ENCODE data around the gene KPNA1.
"Not testable (repeated sequence)": the region's sequence is repeated elsewhere in the genome, so short reads cannot be mapped to it uniquely, and the experiment has no call there.

Gene KPNA1

GRCh38 chr3:122508135-122508914, 6.4 kb downstream of the KPNA1 start:
- Histone ChIP-seq H3K36me3 (ENCODE audit: low read depth) (peaks cover 34% of the 10 kb centered on the region), H3K4me3 (ENCODE audit: severe bottlenecking) (no peak overlapping the region), H3K27me3 (ENCODE audit: insufficient read depth, poor library complexity, severe bottlenecking) (no peaks in the 10 kb centered on the region), H3K4me1 (ENCODE audit: insufficient read depth, poor library complexity, severe bottlenecking) (peaks cover 20% of the 10 kb centered on the region), H3K9me3 (ENCODE audit: severe bottlenecking) (no peaks in the 10 kb centered on the region), H3K27ac (ENCODE audit: poor library complexity, severe bottlenecking) (no peak overlapping the region)
- no peak for DNase-seq (ENCODE audit: low spot score)
- no peak for ATAC-seq (ENCODE audit: low read depth)
- TF ChIP-seq CTCF (IDR thresholded peaks at IDR 0.05; ENCODE audit: poor library complexity, severe bottlenecking) = no peak

GRCh38 chr3:122506450-122506849, 8.3 kb downstream of the KPNA1 start:
- Histone ChIP-seq H3K36me3 (ENCODE audit: low read depth) (peaks cover 29% of the 10 kb centered on the region), H3K27ac (ENCODE audit: poor library complexity, severe bottlenecking) (no peak overlapping the region), H3K4me3 (ENCODE audit: severe bottlenecking) (no peak overlapping the region), H3K4me1 (ENCODE audit: insufficient read depth, poor library complexity, severe bottlenecking) (peaks cover 5% of the 10 kb centered on the region), H3K27me3 (ENCODE audit: insufficient read depth, poor library complexity, severe bottlenecking) (no peaks in the 10 kb centered on the region), H3K9me3 (ENCODE audit: severe bottlenecking) (no peaks in the 10 kb centered on the region)
- DNase-seq (ENCODE audit: low spot score) = no peak
- TF ChIP-seq CTCF (IDR thresholded peaks at IDR 0.05; ENCODE audit: poor library complexity, severe bottlenecking) = no peak
- ATAC-seq (ENCODE audit: low read depth) = no peak

- Histone ChIP-seq H3K27me3 (ENCODE audit: insufficient read depth, poor library complexity, severe bottlenecking) (no peaks in the 10 kb centered on the region), H3K4me3 (ENCODE audit: severe bottlenecking) (no peak overlapping the region), H3K4me1 (ENCODE audit: insufficient read depth, poor library complexity, severe bottlenecking) (peaks cover 5% of the 10 kb centered on the region), H3K27ac (ENCODE audit: poor library complexity, severe bottlenecking) (no peak overlapping the region), H3K9me3 (ENCODE audit: severe bottlenecking) (no peaks in the 10 kb centered on the region), H3K36me3 (ENCODE audit: low read depth) (peaks cover 29% of the 10 kb centered on the region)
- no peak for DNase-seq (ENCODE audit: low spot score)
- TF ChIP-seq CTCF (IDR thresholded peaks at IDR 0.05; ENCODE audit: poor library complexity, severe bottlenecking) = no peak
- ATAC-seq (ENCODE audit: low read depth) = no peak
Observed at GRCh38 chr3:122505676-122506075, 9.1 kb downstream of the KPNA1 start.

GRCh38 chr3:122502941-122503340, 11.8 kb downstream of the KPNA1 start:
- no peak overlapping the region for H3K4me3 ChIP-seq (ENCODE audit: severe bottlenecking)
- H3K27me3 ChIP-seq (ENCODE audit: insufficient read depth, poor library complexity, severe bottlenecking) = no peaks in the 10 kb centered on the region
- no peak overlapping the region for H3K27ac ChIP-seq (ENCODE audit: poor library complexity, severe bottlenecking)
- H3K4me1 ChIP-seq (ENCODE audit: insufficient read depth, poor library complexity, severe bottlenecking) = peaks cover 7% of the 10 kb centered on the region
- DNase-seq (ENCODE audit: low spot score) = no peak
- no peak for TF ChIP-seq CTCF (IDR thresholded peaks at IDR 0.05; ENCODE audit: poor library complexity, severe bottlenecking)
- no peak for ATAC-seq (ENCODE audit: low read depth)
- peaks cover 21% of the 10 kb centered on the region for H3K36me3 ChIP-seq (ENCODE audit: low read depth)
- no peaks in the 10 kb centered on the region for H3K9me3 ChIP-seq (ENCODE audit: severe bottlenecking)

- TF ChIP-seq CTCF (IDR thresholded peaks at IDR 0.05; ENCODE audit: poor library complexity, severe bottlenecking) = no peak
- no peaks in the 10 kb centered on the region for H3K27me3 ChIP-seq (ENCODE audit: insufficient read depth, poor library complexity, severe bottlenecking)
- peaks cover 21% of the 10 kb centered on the region for H3K36me3 ChIP-seq (ENCODE audit: low read depth)
- H3K9me3 ChIP-seq (ENCODE audit: severe bottlenecking) = no peaks in the 10 kb centered on the region
- ATAC-seq (ENCODE audit: low read depth) (no peak), DNase-seq (ENCODE audit: low spot score) (no peak)
- no peak overlapping the region for H3K27ac ChIP-seq (ENCODE audit: poor library complexity, severe bottlenecking)
- peaks cover 15% of the 10 kb centered on the region for H3K4me1 ChIP-seq (ENCODE audit: insufficient read depth, poor library complexity, severe bottlenecking)
- no peak overlapping the region for H3K4me3 ChIP-seq (ENCODE audit: severe bottlenecking)
Observed at GRCh38 chr3:122502139-122502538, 12.6 kb downstream of the KPNA1 start.

GRCh38 chr3:122500964-122501363, 13.8 kb downstream of the KPNA1 start:
- not testable (repeated sequence) for H3K27ac ChIP-seq (ENCODE audit: poor library complexity, severe bottlenecking); H3K9me3 ChIP-seq (ENCODE audit: severe bottlenecking); H3K4me3 ChIP-seq (ENCODE audit: severe bottlenecking); DNase-seq (ENCODE audit: low spot score); H3K27me3 ChIP-seq (ENCODE audit: insufficient read depth, poor library complexity, severe bottlenecking); ATAC-seq (ENCODE audit: low read depth)
- peaks cover 18% of the 10 kb centered on the region for H3K36me3 ChIP-seq (ENCODE audit: low read depth)
- peaks cover 22% of the 10 kb centered on the region for H3K4me1 ChIP-seq (ENCODE audit: insufficient read depth, poor library complexity, severe bottlenecking)

All from RWPE2 (cell line).